Measurements from ENCODE around the gene EFCAB13. TPM values are rescaled to one million over a fixed set of nuclear protein-coding genes. Genes with fewer than 3 reads are reported as not detected.

EFCAB13 gene
- polyA plus RNA-seq, 2 of the 4 experiments (the other 2 are of a cell fraction), result 2.9 to 6.0 TPM

DNA sequence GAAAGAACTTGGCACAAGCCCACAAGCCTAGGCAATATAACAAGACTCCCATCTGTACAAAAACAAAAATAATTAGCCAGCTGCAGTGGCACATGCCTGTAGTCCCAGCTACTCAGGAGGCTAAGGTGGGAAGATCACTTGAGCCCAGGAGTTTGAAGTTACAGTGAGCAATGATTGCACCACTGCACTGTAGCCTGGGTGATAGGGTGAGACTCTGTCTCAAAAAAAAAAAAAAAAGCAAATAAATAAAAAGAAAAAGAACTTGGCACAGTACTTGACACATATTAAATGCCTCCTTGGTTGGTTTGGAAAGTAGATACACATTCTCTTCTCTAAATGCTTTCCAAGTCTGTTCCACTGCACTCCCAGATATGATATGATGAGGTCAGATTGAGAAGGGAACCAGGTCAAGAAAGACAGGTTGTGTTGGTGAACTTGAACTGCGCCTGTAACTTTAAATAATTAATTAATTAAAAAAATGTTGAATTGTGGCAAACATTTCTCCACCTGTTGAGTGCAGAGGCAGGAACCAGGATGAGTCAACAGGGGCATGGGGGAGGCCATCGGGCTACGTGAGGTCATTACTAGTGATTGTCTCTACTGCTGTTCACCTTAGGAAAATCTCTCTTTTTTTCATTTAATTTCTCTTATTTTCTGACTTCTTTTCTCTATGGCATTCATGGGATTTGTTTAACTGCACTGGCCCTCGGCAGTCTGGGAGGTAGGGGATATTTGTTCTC, 25.9 kb upstream of the EFCAB13 start:
- ATAC-seq, result no peak

DNA sequence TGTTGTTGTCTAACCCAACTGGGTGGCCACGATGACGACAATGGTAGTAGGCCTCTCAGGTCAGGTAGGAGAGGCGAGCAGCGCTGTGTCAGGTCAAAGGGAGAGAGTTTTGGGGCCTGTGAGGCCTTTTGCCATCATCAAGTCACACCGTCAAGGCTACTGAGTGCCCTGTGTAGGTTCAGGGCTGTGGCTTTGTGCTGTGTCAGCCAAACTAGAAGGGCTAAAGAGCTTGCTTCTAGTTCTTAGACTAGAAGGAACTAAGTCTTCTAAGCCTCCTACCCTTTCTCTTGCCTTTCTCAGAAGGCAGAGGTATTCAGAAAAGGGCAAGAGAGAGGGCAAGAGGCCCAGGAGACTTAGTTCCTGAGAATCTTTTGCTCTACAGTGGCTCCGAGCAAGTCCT, 25.0 kb upstream of the EFCAB13 start:
- ChIA-PET CTCF (interaction anchor here (1.5 to 5.2 kb wide), 3 partner anchors 10 to 18 kb away, joined by 4 to 22 read pairs (median 6); no protein-coding TSS in a partner anchor), POLR2A (no interaction called here)
- ATAC-seq (no peak), DNase-seq (ENCODE audit: low read depth in 1 of 2, low spot score in 1 of 2) (no peak), FAIRE-seq (no peak)
- peaks cover 13% of the 10 kb centered on the region; the same call in 2 of the 3 replicates for H3K9me3 ChIP-seq
- no peak overlapping the region for H3K4me3 ChIP-seq
- no peaks in the 10 kb centered on the region for H3K4me1 ChIP-seq
- TF ChIP-seq, protein P1, sequence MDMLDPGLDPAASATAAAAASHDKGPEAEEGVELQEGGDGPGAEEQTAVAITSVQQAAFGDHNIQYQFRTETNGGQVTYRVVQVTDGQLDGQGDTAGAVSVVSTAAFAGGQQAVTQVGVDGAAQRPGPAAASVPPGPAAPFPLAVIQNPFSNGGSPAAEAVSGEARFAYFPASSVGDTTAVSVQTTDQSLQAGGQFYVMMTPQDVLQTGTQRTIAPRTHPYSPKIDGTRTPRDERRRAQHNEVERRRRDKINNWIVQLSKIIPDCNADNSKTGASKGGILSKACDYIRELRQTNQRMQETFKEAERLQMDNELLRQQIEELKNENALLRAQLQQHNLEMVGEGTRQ (IDR thresholded peaks at IDR 0.05), result no peak
- TF ChIP-seq MAFK (IDR thresholded peaks at IDR 0.05; ENCODE audit: partially characterized antibody), result peak; percentile 63
- H3K27ac ChIP-seq, result no peak overlapping the region
- H3K4me2 ChIP-seq, result no peak overlapping the region
- WGBS (ENCODE audit: missing lambda C conversion rate), result 86% methylated on average over 6 of the region's 6 CpGs

More for the DNA sequence above, 25.9 kb upstream of the EFCAB13 start:
- ChIA-PET CTCF (no interaction called here), POLR2A (no interaction called here)
- H3K9me3 ChIP-seq, result peaks cover 13% of the 10 kb centered on the region; the same call in 2 of the 3 replicates
- 76% methylated on average over 4 of the region's 4 CpGs for WGBS (ENCODE audit: missing lambda C conversion rate)
- no peak for FAIRE-seq
- H3K27ac ChIP-seq, result no peak overlapping the region
- no peak for DNase-seq (ENCODE audit: low read depth in 1 of 2, low spot score in 1 of 2)
- no peak overlapping the region for H3K4me3 ChIP-seq
- no peaks in the 10 kb centered on the region for H3K4me1 ChIP-seq
- no peak overlapping the region for H3K4me2 ChIP-seq
- TF ChIP-seq, protein P2, sequence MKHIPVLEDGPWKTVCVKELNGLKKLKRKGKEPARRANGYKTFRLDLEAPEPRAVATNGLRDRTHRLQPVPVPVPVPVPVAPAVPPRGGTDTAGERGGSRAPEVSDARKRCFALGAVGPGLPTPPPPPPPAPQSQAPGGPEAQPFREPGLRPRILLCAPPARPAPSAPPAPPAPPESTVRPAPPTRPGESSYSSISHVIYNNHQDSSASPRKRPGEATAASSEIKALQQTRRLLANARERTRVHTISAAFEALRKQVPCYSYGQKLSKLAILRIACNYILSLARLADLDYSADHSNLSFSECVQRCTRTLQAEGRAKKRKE (CRISPR knock-in tag; IDR thresholded peaks at IDR 0.05; ENCODE audit: low read depth), result no peak
- TF ChIP-seq CHD2 (IDR thresholded peaks at IDR 0.05; ENCODE audit: low read length, partially characterized antibody), result no peak
- TF ChIP-seq RFX5 (IDR thresholded peaks at IDR 0.05), result no peak
- TF ChIP-seq BHLHE40 (IDR thresholded peaks at IDR 0.05; ENCODE audit: low read depth, low read length), result no peak
- no peak for TF ChIP-seq TFCP2L1 (CRISPR knock-in tag; IDR thresholded peaks at IDR 0.05)
- TF ChIP-seq POLR2A (IDR thresholded peaks at IDR 0.05; ENCODE audit: low read length), result no peak
- TF ChIP-seq HDAC2 (IDR thresholded peaks at IDR 0.05), result no peak

DNA sequence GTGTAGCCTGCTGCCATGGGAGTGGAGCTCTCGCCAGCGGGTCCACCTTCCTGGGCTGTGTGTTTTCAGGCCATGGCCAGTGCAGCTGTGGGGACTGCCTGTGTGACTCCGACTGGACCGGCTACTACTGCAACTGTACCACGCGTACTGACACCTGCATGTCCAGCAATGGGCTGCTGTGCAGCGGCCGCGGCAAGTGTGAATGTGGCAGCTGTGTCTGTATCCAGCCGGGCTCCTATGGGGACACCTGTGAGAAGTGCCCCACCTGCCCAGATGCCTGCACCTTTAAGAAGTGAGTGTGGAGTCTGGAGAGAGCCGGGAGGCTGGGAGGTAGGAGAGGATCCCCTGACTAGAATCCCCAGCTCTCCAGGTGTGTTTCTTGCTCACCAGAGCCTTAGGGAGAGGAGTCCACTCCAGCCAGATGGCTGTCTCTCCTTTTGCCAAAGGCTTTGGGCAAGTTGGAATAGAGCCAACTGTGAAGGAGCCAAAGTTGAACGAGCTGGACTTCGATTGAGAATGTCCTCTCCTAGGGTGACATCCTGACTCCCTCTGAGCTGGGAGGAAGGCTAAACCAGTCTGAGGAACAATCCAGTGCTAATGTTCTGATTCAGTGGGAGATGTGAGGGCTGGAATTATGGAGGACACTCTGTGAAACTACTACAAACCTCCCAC, 24.4 kb upstream of the EFCAB13 start:
- Histone ChIP-seq H3K4me3 (no peak overlapping the region), H3K4me1 (no peaks in the 10 kb centered on the region), H3K27ac (no peak overlapping the region), H3K4me2 (no peak overlapping the region), H3K9me3 (peaks cover 13% of the 10 kb centered on the region; the same call in 2 of the 3 replicates)
- POLR2A ChIA-PET, result no interaction called here
- CTCF ChIA-PET, result interaction anchor here (1.5 to 5.2 kb wide), 5 partner anchors 7 to 70 kb away, joined by 3 to 22 read pairs (median 5); no protein-coding TSS in a partner anchor
- DNase-seq (ENCODE audit: low read depth in 1 of 2, low spot score in 1 of 2) (no peak), ATAC-seq (no peak; a peak in 2 of 6 replicates), FAIRE-seq (no peak)
- WGBS (ENCODE audit: missing lambda C conversion rate), result 78% methylated on average over 13 of the region's 13 CpGs
- TF ChIP-seq, protein P3, sequence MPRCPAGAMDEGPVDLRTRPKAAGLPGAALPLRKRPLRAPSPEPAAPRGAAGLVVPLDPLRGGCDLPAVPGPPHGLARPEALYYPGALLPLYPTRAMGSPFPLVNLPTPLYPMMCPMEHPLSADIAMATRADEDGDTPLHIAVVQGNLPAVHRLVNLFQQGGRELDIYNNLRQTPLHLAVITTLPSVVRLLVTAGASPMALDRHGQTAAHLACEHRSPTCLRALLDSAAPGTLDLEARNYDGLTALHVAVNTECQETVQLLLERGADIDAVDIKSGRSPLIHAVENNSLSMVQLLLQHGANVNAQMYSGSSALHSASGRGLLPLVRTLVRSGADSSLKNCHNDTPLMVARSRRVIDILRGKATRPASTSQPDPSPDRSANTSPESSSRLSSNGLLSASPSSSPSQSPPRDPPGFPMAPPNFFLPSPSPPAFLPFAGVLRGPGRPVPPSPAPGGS (IDR thresholded peaks at IDR 0.05), result no peak
- TF ChIP-seq CBX2 (IDR thresholded peaks at IDR 0.05; ENCODE audit: borderline replicate concordance, low read depth) (no peak), EHMT2 (IDR thresholded peaks at IDR 0.05; ENCODE audit: low read depth) (no peak), HOXB5 (CRISPR knock-in tag; IDR thresholded peaks at IDR 0.05) (no peak), HOXB13 (CRISPR knock-in tag; IDR thresholded peaks at IDR 0.05; ENCODE audit: low read depth) (no peak), JUN (IDR thresholded peaks at IDR 0.05) (no peak), RCOR1 (IDR thresholded peaks at IDR 0.05; ENCODE audit: low read depth, low read length) (no peak), POLR2A (IDR thresholded peaks at IDR 0.05; ENCODE audit: low read length) (no peak), RFX5 (IDR thresholded peaks at IDR 0.05) (no peak)
- TF ChIP-seq, protein P4, sequence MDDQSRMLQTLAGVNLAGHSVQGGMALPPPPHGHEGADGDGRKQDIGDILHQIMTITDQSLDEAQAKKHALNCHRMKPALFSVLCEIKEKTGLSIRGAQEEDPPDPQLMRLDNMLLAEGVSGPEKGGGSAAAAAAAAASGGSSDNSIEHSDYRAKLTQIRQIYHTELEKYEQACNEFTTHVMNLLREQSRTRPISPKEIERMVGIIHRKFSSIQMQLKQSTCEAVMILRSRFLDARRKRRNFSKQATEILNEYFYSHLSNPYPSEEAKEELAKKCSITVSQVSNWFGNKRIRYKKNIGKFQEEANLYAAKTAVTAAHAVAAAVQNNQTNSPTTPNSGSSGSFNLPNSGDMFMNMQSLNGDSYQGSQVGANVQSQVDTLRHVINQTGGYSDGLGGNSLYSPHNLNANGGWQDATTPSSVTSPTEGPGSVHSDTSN (IDR thresholded peaks at IDR 0.05), result no peak
- TF ChIP-seq, protein P5, sequence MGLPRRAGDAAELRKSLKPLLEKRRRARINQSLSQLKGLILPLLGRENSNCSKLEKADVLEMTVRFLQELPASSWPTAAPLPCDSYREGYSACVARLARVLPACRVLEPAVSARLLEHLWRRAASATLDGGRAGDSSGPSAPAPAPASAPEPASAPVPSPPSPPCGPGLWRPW (IDR thresholded peaks at IDR 0.05), result no peak
- TF ChIP-seq, protein P1 (IDR thresholded peaks at IDR 0.05), result no peak

Measured in A549 (cell line).